Measurements from ENCODE around the gene CLEC18B.

DNA sequence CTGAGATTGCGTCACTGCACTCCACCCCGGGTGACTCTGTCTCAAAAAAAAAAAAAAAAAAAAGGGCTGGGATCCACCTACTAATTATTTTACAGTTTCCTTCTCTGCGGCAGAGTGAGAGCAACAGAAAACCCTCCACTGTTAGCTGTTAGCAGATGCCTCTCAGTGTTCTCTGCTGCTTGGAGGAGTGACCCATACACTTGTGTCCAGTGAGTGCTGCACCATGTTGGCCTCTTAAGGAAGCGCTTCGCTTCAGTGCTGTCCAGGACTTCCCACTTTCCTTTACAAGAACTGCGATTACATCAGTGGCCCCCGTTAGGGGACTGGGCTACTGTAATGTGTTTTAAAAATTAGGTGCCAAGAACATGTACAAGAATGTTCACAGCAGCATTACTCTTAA, 18.4 kb upstream of the CLEC18B start:
- no peak for TF ChIP-seq POLR2A (IDR thresholded peaks at IDR 0.05)
- TF ChIP-seq, protein P1, sequence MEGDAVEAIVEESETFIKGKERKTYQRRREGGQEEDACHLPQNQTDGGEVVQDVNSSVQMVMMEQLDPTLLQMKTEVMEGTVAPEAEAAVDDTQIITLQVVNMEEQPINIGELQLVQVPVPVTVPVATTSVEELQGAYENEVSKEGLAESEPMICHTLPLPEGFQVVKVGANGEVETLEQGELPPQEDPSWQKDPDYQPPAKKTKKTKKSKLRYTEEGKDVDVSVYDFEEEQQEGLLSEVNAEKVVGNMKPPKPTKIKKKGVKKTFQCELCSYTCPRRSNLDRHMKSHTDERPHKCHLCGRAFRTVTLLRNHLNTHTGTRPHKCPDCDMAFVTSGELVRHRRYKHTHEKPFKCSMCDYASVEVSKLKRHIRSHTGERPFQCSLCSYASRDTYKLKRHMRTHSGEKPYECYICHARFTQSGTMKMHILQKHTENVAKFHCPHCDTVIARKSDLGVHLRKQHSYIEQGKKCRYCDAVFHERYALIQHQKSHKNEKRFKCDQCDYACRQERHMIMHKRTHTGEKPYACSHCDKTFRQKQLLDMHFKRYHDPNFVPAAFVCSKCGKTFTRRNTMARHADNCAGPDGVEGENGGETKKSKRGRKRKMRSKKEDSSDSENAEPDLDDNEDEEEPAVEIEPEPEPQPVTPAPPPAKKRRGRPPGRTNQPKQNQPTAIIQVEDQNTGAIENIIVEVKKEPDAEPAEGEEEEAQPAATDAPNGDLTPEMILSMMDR (IDR thresholded peaks at IDR 0.05): no peak

All from prostate gland (tissue), 2 donors.